HCT116 (cell line): ENCODE results near the gene ASIP. TPM values are rescaled to one million over a fixed set of nuclear protein-coding genes. Genes with fewer than 3 reads are reported as not detected.

Experiments
- ATAC-seq: fragments of 200-7000 bp; cut with Tn5 transposase; 2 replicates; pipeline ENCODE4 v1.9.1; 2020; ENCODE audit warnings: mild to moderate bottlenecking, moderate library complexity
- BruUV-seq: library from RNA; stranded (reverse); fragments of 400-500 nt; replicated peaks from 2 replicates; lab custom pipeline; 2021; lab: Mats Ljungman, UMichigan
- CTCF ChIA-PET: fragments of 300-600 bp; sonication (Branson Sonifier 250); formaldehyde crosslinking; loops from one replicate; lab custom pipeline; 2021; ENCODE audit warnings: antibody characterized with exemption; lab: Charles Lee
- POLR2A ChIA-PET: fragments of 300-600, 350-600 bp; sonication (Branson Sonifier 250); formaldehyde crosslinking; loops from one replicate; lab custom pipeline; 2021; ENCODE audit warnings: antibody characterized with exemption; lab: Charles Lee
- RAD21 ChIA-PET, 2 experiments: fragments of 300-600 bp; sonication (Branson Sonifier 250); formaldehyde crosslinking; loops; one replicate each; lab custom pipeline; 2023; ENCODE audit warnings: low total read pairs in 2 of 2; ENCODE audit not compliant: uncharacterized antibody in 2 of 2, unreplicated experiment in 2 of 2, low non-redundant PET in 1 of 2; lab: Charles Lee
- DNase-seq: peaks from one replicate; pipeline ENCODE4 v3.0.0-alpha.2; 2010; ENCODE audit warnings: low read depth, low spot score
- H2AFZ ChIP-seq: fragments of 200-600 bp; shearing (Covaris generic), sonication (generic); 2 replicates; pipeline ENCODE4 v1.6.1; 2017; ENCODE audit warnings: low read depth, mixed run types, mixed read lengths, antibody characterized with exemption, low read length; ENCODE audit not compliant: poor library complexity, severe bottlenecking
- H3K27ac ChIP-seq: 2 replicates; pipeline ENCODE4 v1.5.1; 2012; ENCODE audit warnings: low read depth, low read length
- H3K27me3 ChIP-seq: fragments of 200-600 bp; sonication (generic); 2 replicates; pipeline ENCODE4 v1.6.1; 2016; ENCODE audit warnings: mixed run types, low read length, mixed read lengths; ENCODE audit not compliant: insufficient read depth
- H3K36me3 ChIP-seq, 2 experiments: fragments of 200-500 bp in 1 of 2; fragments of 200-600 bp in 1 of 2; sonication (Bioruptor generic) in 1 of 2; sonication (generic) in 1 of 2; 2 replicates each; pipeline versions ENCODE4 v1.5.1 to v1.6.1; 2014 to 2016; ENCODE audit warnings: low read length in 2 of 2, inconsistent platforms in 1 of 2, mixed read lengths in 1 of 2, mixed run types in 1 of 2; ENCODE audit not compliant: insufficient read depth in 2 of 2, control insufficient read depth in 1 of 2
- H3K4me1 ChIP-seq, 2 experiments: fragments of 200-600 bp in 1 of 2; sonication (generic) in 1 of 2; 2 replicates each; pipeline versions ENCODE4 v1.5.1 to v1.6.1; 2012 to 2017; ENCODE audit warnings: low read length in 2 of 2, inconsistent platforms in 1 of 2, mild to moderate bottlenecking in 1 of 2, mixed read lengths in 1 of 2, mixed run types in 1 of 2, moderate library complexity in 1 of 2; ENCODE audit not compliant: insufficient read depth in 2 of 2, control insufficient read depth in 1 of 2
- H3K4me2 ChIP-seq: fragments of 200-600 bp; sonication (generic); 2 replicates; pipeline ENCODE4 v1.6.1; 2017; ENCODE audit warnings: mixed run types, low read length, mixed read lengths
- H3K4me3 ChIP-seq, 2 experiments: fragments of 200-600 bp in 1 of 2; sonication (generic) in 1 of 2; replicated peaks in 1 of 2; 2 replicates each; pipeline ENCODE4 v1.5.1; 2011 to 2016; ENCODE audit warnings: low read length in 2 of 2, control low read depth in 1 of 2, low read depth in 1 of 2, mild to moderate bottlenecking in 1 of 2, mixed read lengths in 1 of 2, mixed run types in 1 of 2
- H3K79me2 ChIP-seq: fragments of 200-600 bp; sonication (generic); 2 replicates; pipeline ENCODE4 v1.6.1; 2017; ENCODE audit warnings: mild to moderate bottlenecking, mixed run types, low read length, moderate library complexity, mixed read lengths; ENCODE audit not compliant: insufficient read depth
- H3K9ac ChIP-seq: fragments of 200-600 bp; sonication (generic); 2 replicates; pipeline ENCODE4 v1.6.1; 2016; ENCODE audit warnings: low read length, mixed read lengths
- H3K9me2 ChIP-seq: fragments of 200-600 bp; sonication (generic), shearing (Covaris generic); 2 replicates; pipeline ENCODE4 v1.6.1; 2017; ENCODE audit warnings: mixed run types, mild to moderate bottlenecking, moderate library complexity; ENCODE audit not compliant: insufficient read depth
- H3K9me3 ChIP-seq, 2 experiments: fragments of 200-500 bp in 1 of 2; fragments of 200-600 bp in 1 of 2; sonication (Bioruptor generic) in 1 of 2; sonication (generic) in 1 of 2; 2 replicates each; pipeline ENCODE4 v1.6.1; 2014 to 2017; ENCODE audit warnings: low read length in 2 of 2, mixed read lengths in 2 of 2, inconsistent platforms in 1 of 2, low read depth in 1 of 2, mild to moderate bottlenecking in 1 of 2, mixed run types in 1 of 2, moderate library complexity in 1 of 2; ENCODE audit not compliant: control insufficient read depth in 1 of 2, insufficient read depth in 1 of 2
- H4K20me1 ChIP-seq: fragments of 200-600 bp; sonication (generic), shearing (Covaris generic); 2 replicates; pipeline ENCODE4 v1.6.1; 2017; ENCODE audit warnings: mixed run types, mild to moderate bottlenecking, moderate library complexity; ENCODE audit not compliant: insufficient read depth
- CBX3 ChIP-seq: IDR thresholded peaks from 2 replicates; pipeline ENCODE4 v1.6.1; 2012; ENCODE audit warnings: low read depth
- EGR1 ChIP-seq: IDR thresholded peaks from 2 replicates; pipeline ENCODE4 v1.6.1; 2012; ENCODE audit warnings: low read depth
- EZH2 ChIP-seq: fragments of 200-600 bp; sonication (generic); IDR thresholded peaks from 2 replicates; pipeline ENCODE4 v1.6.1; 2017; ENCODE audit warnings: antibody characterized with exemption, mixed run types
- EZH2phosphoT487 ChIP-seq: fragments of 200-600 bp; IDR thresholded peaks from 2 replicates; pipeline ENCODE4 v1.6.1; 2018; ENCODE audit warnings: antibody characterized with exemption, borderline replicate concordance
- FOSL1 ChIP-seq: IDR thresholded peaks from 2 replicates; pipeline ENCODE4 v1.6.1; 2012; ENCODE audit warnings: low read depth
- JUND ChIP-seq: IDR thresholded peaks from 2 replicates; pipeline ENCODE4 v1.6.1; 2012
- MAX ChIP-seq: IDR thresholded peaks from 2 replicates; pipeline ENCODE4 v1.6.1; 2012
- POLR2A ChIP-seq: IDR thresholded peaks from 2 replicates; pipeline ENCODE4 v1.7.0; 2011; ENCODE audit warnings: borderline replicate concordance; ENCODE audit not compliant: insufficient read depth, insufficient read length; ENCODE audit errors: extremely low read depth
- POLR2AphosphoS5 ChIP-seq: IDR thresholded peaks from 2 replicates; pipeline ENCODE4 v1.6.1; 2011; ENCODE audit warnings: mild to moderate bottlenecking, low read depth, low read length, moderate library complexity
- ZBTB33 ChIP-seq: IDR thresholded peaks from 2 replicates; pipeline ENCODE4 v1.6.1; 2011; ENCODE audit warnings: mild to moderate bottlenecking, low read length, moderate library complexity; ENCODE audit not compliant: insufficient replicate concordance; ENCODE audit errors: extremely low read depth
- intact Hi-C: fragments of 100-400 bp; cut with micrococcal nuclease; formaldehyde crosslinking; loops from 2 replicates; pipeline ENCODE4 v1.10.0; 2022
- total RNA-seq: library from RNA; stranded (reverse); gene quantifications from one replicate; pipeline ENCODE4 v1.2.1, GENCODE V29; 2021; ENCODE audit not compliant: unreplicated experiment
- TF ChIP-seq, protein P1 (sequence below), 3 experiments: fragments of 200-600 bp in 1 of 3; sonication (generic) in 1 of 3; IDR thresholded peaks in 2 of 3; conservative IDR thresholded peaks in 1 of 3; 2 replicates each; pipeline ENCODE4 v1.5.1; 2012 to 2017; ENCODE audit warnings: low read depth in 2 of 3, low read length in 2 of 3, antibody characterized with exemption in 1 of 3, borderline replicate concordance in 1 of 3, control low read depth in 1 of 3, mild to moderate bottlenecking in 1 of 3, mixed read lengths in 1 of 3, mixed run types in 1 of 3, moderate library complexity in 1 of 3; ENCODE audit not compliant: insufficient read depth in 1 of 3

Gene ASIP
- total RNA-seq, 1 experiment from 2014 or later, result not detected

GRCh38 chr20:34216382-34216742 is 24.9 kb upstream of the ASIP start:
- no TSS peak for BruUV-seq
- Histone ChIP-seq H3K4me2 (peak overlapping the region; percentile 66), H3K9me3 (no peaks in the 10 kb centered on the region), H3K36me3 (no peaks in the 10 kb centered on the region), H3K27me3 (no peaks in the 10 kb centered on the region), H3K4me1 (peaks cover 7 to 18% of the 10 kb centered on the region in 2 experiments), H3K27ac (peak overlapping the region; percentile 48), H2AFZ (peak overlapping the region; percentile 81), H3K9me2 (no peaks in the 10 kb centered on the region), H3K79me2 (no peaks in the 10 kb centered on the region)
- intact Hi-C loops, result no loop called here
- DNase-seq, result no peak
- ChIA-PET RAD21 (no interaction called here), POLR2A (no interaction called here)
- no peak for ATAC-seq
- TF ChIP-seq CBX3 (peak; percentile 2; the same call in 1 of the 2 replicates), EZH2 (no peak)
- TF ChIP-seq, protein P1, sequence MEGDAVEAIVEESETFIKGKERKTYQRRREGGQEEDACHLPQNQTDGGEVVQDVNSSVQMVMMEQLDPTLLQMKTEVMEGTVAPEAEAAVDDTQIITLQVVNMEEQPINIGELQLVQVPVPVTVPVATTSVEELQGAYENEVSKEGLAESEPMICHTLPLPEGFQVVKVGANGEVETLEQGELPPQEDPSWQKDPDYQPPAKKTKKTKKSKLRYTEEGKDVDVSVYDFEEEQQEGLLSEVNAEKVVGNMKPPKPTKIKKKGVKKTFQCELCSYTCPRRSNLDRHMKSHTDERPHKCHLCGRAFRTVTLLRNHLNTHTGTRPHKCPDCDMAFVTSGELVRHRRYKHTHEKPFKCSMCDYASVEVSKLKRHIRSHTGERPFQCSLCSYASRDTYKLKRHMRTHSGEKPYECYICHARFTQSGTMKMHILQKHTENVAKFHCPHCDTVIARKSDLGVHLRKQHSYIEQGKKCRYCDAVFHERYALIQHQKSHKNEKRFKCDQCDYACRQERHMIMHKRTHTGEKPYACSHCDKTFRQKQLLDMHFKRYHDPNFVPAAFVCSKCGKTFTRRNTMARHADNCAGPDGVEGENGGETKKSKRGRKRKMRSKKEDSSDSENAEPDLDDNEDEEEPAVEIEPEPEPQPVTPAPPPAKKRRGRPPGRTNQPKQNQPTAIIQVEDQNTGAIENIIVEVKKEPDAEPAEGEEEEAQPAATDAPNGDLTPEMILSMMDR (IDR thresholded peaks at IDR 0.05 in 2 of 3, conservative IDR thresholded peaks at IDR 0.05 in 1 of 3; ENCODE audit: borderline replicate concordance in 1 of 3, insufficient read depth in 1 of 3, low read depth in 2 of 3, low read length in 2 of 3), result no peak
- TF ChIP-seq, all 23 proteins: peak for 1
- Histone ChIP-seq H3K9ac (peak overlapping the region; percentile 49), H3K4me3 (peak overlapping the region; percentile 19 to 39), H4K20me1 (no peaks in the 10 kb centered on the region)
- CTCF ChIA-PET, result interaction anchor here (1.2 kb wide), 1 partner anchor 26 kb away, joined by 3 read pairs; no protein-coding TSS in a partner anchor

DNA sequence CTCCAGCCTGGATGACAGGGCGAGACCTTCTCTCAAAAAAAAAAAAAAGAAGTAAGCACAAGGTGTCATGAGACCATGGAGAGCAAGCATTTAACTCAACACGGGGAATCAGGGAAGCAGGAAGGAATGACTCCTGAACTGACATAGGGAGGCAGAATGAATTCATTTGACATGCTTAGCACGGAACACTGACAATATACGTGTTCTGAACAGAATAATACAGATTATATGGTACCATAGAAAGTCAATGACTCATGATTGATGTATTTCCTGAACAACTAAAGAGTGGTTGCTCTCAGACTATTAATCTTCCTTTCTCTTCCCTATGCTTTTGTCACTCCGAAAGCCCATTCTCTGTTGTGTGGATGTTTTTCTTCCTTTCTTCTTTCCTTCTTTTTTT is 20.7 kb upstream of the ASIP start:
- H3K4me1 ChIP-seq, result peaks cover 7 to 17% of the 10 kb centered on the region in 2 experiments
- H4K20me1 ChIP-seq, result no peaks in the 10 kb centered on the region
- H3K4me2 ChIP-seq, result no peak overlapping the region
- H3K4me3 ChIP-seq, result no peak overlapping the region
- H3K27ac ChIP-seq, result no peak overlapping the region
- ChIA-PET POLR2A (no interaction called here), RAD21 (no interaction called here), CTCF (no interaction called here)
- no peaks in the 10 kb centered on the region for H3K36me3 ChIP-seq
- no peak overlapping the region for H3K9ac ChIP-seq
- no peaks in the 10 kb centered on the region for H3K79me2 ChIP-seq
- no peaks in the 10 kb centered on the region for H3K9me3 ChIP-seq
- H3K9me2 ChIP-seq, result no peaks in the 10 kb centered on the region
- no peaks in the 10 kb centered on the region for H3K27me3 ChIP-seq
- no TSS peak for BruUV-seq
- no peak for ATAC-seq
- H2AFZ ChIP-seq, result no peak overlapping the region
- DNase-seq, result no peak
- intact Hi-C loops, result no loop called here
- TF ChIP-seq MAX (no peak), JUND (no peak), FOSL1 (no peak), POLR2A (no peak), ZBTB33 (no peak), EZH2phosphoT487 (no peak), EGR1 (no peak), EZH2 (no peak), POLR2AphosphoS5 (no peak)
- TF ChIP-seq, protein P1 (IDR thresholded peaks at IDR 0.05 in 2 of 3, conservative IDR thresholded peaks at IDR 0.05 in 1 of 3; ENCODE audit: borderline replicate concordance in 1 of 3, insufficient read depth in 1 of 3, low read depth in 2 of 3, low read length in 2 of 3), result no peak
